GDM1 (cell line): ENCODE measurements around the gene C9orf50.
"Not testable (repeated sequence)": the region's sequence is repeated elsewhere in the genome, so short reads cannot be mapped to it uniquely, and the experiment has no call there.

Experiments
- DNase-seq: peaks from one replicate; lab custom pipeline; 2025; lab: John Stamatoyannopoulos, UW

The C9orf50 gene

DNA sequence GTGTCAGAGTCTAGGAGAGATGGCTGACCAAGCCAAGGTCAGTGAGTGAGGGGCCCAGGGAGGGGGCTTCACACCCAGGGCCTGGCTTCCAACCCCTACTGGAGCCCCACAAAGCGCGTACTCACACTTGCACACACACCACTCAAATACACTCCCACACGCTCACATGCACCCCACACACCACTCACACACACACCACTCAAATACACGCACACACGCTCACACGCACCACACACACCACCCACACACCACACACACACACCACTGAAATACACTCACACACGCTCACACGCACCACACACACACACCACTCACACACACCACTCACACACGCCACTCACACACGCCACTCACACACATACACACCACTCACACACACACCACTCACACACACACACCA is 26.7 kb upstream of the C9orf50 start:
- no peak for DNase-seq

DNA sequence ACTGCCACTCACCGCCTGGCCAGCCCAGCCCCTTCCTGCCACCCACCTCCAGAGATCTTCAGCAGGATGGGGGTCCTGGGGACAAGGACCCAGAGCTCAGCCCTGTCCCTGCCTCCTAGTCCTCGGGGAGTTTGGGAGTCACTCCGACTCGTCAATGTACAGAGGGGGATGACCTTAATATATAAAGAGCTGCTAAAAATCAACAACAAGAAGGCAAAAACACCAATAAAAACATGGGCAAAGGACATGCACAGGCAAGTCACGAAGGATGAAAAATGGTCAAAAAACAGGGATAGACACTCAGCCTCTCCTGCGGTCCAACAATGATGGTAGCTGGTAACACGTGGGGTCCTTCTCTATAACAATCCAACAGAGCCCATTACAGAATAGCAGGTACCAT is 25.8 kb upstream of the C9orf50 start:
- DNase-seq = no peak

GRCh38 chr9:129646252-129646651 is 25.4 kb upstream of the C9orf50 start:
- DNase-seq = no peak

DNA sequence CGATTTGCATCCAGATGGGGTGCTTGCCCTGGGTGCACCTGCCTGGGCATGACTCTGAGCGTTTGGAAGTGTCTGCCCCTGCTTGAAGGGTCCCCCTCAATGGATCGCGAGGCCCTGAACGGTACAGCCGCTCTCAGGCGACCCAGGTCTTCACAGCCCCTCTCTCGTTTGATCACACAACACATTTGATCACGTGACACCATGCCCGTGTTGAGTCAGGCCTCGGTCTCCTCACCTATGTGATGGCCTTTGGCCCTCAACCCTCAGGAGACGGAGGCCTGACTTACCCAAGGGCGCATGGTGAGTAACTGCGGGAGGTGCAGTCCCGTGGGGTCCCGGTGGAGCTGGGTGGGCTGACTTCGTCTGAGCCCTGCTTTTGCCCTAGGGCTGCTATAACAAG is 24.0 kb upstream of the C9orf50 start:
- DNase-seq = no peak

- DNase-seq = no peak
These were observed 23.5 kb upstream of the C9orf50 start for GRCh38 chr9:129644365-129644764.

DNA sequence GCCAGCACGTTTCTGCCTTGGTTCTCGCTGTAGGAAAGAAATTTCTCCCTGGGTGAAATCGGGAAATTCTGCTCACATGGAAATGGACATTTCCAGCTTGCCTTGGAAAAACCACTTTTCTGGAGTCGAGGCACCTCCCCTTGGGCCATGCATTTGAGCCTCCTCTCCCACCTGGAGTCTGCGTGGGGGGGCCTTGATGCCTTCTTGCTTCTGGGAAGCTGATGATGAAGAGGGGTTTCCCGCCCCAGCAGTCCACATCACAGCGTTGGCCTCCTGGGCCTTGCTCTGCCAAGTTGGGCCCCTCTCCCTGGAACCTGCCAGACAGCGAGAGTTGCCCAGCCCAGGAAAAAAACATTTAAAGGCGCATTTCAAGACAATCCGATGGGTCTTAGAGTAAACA is 22.8 kb upstream of the C9orf50 start:
- no peak for DNase-seq

- DNase-seq = peak; percentile 94
These were observed 21.1 kb upstream of the C9orf50 start, which contains the start of gene ASB6 for GRCh38 chr9:129641750-129642585. TSS of gene ASB6 (minus strand) at chr9:129642151. CDS start at chr9:129641999, 152 bp downstream.

GRCh38 chr9:129640871-129641749 is 20.2 kb upstream of the C9orf50 start:
- DNase-seq = no peak

GRCh38 chr9:129640086-129640870 is 19.4 kb upstream of the C9orf50 start:
- no peak for DNase-seq

DNA sequence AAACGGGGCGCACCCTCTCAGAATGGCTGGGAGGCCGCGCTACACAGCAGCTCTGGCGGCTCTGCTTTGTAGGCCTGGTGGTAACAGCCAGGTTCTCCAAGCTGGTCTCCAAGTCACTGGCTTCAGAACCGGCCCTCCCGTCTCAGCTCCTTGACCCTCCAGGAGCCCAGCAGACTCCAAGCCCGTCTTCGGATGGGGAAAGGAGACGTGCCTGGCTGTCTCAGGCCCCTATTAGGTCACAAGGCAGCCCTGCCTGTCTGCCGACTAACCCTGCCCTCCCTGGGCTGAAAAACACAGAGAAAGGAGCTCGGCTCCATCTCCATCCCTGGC is 18.8 kb upstream of the C9orf50 start:
- DNase-seq = no peak

- DNase-seq = no peak
These were observed 18.2 kb upstream of the C9orf50 start for GRCh38 chr9:129639034-129639630.

DNA sequence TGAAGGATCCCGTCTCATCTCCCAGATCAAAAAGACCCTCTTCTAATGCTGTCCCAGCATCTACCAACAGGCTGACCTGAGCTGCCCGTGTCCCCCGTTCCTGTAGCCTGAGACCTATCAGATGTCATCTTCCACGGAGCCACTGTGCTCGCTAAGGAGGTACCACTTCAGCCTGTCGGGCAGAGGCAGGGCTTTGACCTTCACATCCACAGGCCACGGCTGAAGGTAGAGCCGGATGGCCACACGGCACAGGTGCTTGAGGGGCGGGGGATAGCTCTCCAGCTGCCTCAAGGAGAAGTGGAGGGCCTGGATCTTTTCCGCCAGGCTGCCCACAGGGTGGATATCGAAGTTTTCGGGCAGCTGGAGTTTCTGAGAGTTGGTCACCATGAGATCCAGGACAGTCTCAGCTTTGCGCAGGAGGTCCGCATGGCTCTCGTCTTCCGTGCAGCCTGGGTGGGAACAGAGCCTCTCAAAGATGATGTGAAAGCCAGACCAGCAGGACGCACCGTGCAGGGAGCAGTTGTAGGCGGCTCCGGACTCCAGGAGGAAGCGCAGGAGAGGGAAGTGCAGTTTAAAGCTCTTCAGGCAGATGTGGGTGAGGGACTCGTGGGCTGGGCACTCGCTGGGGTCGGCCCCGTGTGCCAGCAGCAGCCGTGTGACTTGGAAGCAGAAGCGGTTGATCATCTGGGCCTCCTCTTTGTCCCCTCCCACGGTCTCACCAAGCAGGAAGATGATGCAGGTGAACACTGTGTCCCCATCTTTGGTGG is 17.0 kb upstream of the C9orf50 start:
- DNase-seq = no peak

- DNase-seq = no peak
These were observed 16.2 kb upstream of the C9orf50 start for GRCh38 chr9:129637102-129637501.

DNA sequence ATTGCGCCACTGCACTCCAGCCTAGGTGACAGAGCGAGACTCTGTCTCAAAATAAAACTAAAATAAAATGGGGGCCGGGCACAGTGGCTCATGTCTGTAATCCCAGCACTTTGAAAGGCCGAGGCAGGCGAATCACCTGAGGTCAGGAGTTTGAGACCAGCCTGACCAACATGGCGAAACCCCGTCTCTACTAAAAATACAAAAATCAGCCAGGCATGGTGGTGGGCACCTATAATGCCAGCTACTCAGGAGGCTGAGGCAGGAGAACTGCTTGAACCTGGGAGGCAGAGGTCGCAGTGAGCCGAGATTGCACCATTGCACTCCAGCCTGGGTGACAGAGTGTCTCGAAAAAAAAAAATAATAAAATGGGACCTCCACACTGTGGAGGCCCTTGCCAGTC is 15.4 kb upstream of the C9orf50 start:
- not testable (repeated sequence) for DNase-seq

DNA sequence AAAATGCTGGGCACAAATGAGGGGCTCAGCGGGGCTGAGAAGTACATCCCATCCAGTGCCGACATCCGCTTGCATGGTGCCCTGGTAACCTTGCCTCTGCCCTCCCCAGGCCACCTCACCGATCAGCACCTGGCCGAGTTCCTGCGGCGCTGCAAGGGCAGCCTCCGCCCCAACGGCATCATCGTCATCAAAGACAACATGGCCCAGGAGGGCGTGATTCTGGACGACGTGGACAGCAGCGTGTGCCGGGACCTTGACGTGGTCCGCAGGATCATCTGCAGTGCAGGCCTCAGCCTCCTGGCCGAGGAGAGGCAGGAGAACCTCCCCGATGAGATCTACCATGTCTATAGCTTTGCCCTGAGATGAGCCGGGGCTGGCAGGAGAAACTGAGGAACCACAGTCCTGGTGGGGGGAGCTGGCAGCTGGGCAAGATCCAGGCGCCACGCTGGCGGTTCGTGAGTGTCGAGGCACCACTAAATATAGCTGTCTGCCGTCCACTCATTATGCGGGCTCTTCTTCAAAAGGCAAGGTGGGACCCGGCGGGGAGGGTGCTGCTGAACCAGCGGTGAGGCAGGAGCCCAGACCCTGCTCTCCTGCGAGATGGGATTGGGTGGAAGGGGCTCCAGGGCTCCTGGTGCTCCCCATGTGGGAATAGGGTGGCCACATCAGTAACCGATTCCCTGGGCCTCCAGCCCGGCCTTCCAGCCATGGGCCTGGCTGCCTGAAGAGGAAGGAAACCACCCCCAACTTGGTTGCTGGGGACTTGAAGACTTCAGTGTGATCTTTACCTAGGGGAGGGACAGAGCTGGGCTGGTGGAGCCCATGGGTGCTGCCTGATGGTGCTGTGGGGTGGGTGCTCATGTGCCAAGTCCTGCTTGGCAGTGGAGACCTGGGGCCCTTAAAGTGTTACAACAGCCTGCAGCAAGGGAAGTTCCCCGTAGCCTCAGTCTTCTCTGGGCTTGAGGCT is 14.5 kb upstream of the C9orf50 start:
- no peak for DNase-seq

- DNase-seq = no peak
These were observed 12.9 kb upstream of the C9orf50 start for GRCh38 chr9:129633848-129634247.

DNA sequence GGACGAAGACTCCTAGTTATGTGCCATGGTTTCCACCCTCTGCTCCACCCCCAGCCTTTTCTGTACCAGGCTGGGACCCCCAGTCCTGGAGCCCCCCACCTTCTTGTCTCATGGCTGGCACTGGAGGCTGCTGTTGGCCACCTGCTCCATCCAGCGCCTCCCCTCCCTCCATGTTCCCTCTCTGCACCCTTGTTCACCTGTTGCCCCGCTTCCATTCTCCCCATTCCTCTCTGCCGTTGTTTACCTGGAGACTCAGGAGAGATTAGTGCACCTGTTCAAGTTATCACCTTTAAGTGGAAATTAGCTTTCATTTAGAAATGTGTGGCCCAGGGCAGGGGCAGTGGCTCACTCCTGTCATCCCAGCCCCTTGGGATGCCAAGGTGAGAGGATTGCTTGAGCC is 12.3 kb upstream of the C9orf50 start:
- DNase-seq = no peak

- no peak for DNase-seq
These were observed 11.6 kb upstream of the C9orf50 start for GRCh38 chr9:129632460-129632859.

DNA sequence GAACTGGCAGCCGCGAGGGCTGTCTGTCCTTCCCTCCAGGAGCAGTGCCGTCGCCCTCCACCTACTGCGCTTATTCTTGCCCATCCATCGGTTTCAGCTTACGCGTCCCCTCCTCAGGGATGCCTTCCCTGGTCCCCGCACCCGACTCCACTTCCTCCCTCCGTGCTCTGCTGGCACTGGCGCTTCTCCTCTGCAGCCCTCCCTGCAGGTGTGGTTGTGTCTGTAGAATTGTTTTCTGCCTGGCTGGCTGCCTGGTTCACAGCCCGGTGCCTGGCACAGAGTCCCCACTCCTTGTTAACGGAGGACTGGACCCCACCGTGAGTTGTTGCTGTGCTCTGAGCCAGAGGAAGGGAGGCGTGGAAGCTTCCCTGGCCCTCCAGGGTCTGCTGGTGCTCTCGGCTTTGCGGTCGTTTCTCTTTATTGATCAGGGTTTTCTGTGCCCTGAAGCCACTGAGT is 10.8 kb upstream of the C9orf50 start:
- no peak for DNase-seq
